Activated CD8-positive, alpha-beta memory T cell treated with anti-CD3 and anti-CD28 coated beads for 36 hours (primary cell): ENCODE measurements around the gene ADM2. TPM values are rescaled to one million over a fixed set of nuclear protein-coding genes. Genes with fewer than 3 reads are reported as not detected.

ENCODE experiments used
- CTCF ChIA-PET: fragments of 350-600 bp; sonication (Branson Sonifier 250); formaldehyde crosslinking; loops from one replicate; lab custom pipeline; 2021; ENCODE audit warnings: antibody characterized with exemption; lab: Charles Lee
- POLR2A ChIA-PET: fragments of 350-600 bp; sonication (Branson Sonifier 250); formaldehyde crosslinking; loops from one replicate; lab custom pipeline; 2021; ENCODE audit warnings: antibody characterized with exemption; lab: Charles Lee
- total RNA-seq, 2 experiments: library from RNA; stranded (reverse); gene quantifications; one replicate each; pipeline ENCODE4 v1.2.3, GENCODE V29; 2021

Gene ADM2
- total RNA-seq, 2 experiments from 2014 or later: 5.2 to 7.0 TPM

DNA sequence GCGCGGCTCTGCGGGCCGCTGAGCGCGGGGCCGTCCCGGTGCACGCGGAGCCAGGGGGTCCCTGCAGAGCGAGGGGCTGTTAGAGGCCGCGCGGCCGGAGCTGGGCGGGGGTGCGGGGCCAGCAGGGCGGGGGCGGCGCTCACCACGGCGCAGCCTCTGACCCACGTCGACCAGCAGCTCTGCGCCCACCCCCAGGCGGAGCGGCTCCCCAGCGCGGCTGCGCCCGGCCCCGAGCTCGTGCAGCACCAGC, 44.4 kb downstream of the ADM2 start:
- ChIA-PET POLR2A (interaction anchor here (0.5 to 7.7 kb wide), 18 partner anchors 10 to 282 kb away, joined by 3 to 93 read pairs (median 5); partner anchors contain the start of genes KLHDC7B, LMF2, NCAPH2 and SYCE3), CTCF (interaction anchor here (0.6 to 3.0 kb wide), 30 partner anchors 9 to 275 kb away, joined by 3 to 47 read pairs (median 4); partner anchors contain the start of genes CHKB, HDAC10, KLHDC7B and LMF2)

DNA sequence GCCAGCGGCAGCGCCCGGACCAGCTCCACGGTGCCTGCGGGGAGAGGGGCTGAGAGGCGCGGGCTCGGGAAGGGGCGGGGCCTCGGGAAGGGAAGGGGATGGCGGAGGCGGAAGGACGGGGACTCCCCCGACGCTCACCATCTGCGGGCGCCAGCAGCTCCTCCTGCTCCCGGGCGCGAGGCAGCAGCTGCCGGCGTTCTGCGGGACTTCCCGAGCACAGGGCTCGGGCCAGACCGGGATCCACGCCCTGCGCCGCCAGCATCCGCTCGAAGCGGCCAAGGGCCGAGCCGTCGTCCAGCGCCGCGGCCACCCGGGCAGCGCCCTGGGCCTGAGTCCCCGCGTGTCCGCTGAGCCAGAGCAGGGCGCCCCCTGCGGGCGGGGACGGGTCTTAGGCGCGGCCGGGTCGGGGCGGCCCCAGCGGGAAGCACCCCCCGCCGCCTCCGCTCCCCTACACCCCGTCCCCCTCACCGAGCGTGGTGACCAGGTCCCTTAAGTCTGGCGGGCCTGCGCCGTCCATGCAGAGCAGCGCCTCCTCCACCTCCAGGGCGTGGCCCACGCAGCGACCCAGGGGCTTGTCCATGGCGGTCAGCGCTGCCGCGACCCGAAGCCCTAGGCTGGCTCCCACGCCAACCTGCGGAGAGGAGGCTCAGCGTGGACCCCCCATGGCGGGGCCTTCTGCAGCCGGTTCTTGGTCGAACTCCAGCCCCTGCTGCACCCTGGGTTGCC, 44.9 kb downstream of the ADM2 start:
- ChIA-PET POLR2A (interaction anchor here (0.5 to 7.7 kb wide), 16 partner anchors 11 to 282 kb away, joined by 3 to 93 read pairs (median 8); partner anchors contain the start of genes KLHDC7B, LMF2, NCAPH2 and SYCE3), CTCF (interaction anchor here (0.8 to 3.4 kb wide), 24 partner anchors 9 to 275 kb away, joined by 3 to 47 read pairs (median 5); partner anchors contain the start of genes CHKB, HDAC10, KLHDC7B and LMF2)

DNA sequence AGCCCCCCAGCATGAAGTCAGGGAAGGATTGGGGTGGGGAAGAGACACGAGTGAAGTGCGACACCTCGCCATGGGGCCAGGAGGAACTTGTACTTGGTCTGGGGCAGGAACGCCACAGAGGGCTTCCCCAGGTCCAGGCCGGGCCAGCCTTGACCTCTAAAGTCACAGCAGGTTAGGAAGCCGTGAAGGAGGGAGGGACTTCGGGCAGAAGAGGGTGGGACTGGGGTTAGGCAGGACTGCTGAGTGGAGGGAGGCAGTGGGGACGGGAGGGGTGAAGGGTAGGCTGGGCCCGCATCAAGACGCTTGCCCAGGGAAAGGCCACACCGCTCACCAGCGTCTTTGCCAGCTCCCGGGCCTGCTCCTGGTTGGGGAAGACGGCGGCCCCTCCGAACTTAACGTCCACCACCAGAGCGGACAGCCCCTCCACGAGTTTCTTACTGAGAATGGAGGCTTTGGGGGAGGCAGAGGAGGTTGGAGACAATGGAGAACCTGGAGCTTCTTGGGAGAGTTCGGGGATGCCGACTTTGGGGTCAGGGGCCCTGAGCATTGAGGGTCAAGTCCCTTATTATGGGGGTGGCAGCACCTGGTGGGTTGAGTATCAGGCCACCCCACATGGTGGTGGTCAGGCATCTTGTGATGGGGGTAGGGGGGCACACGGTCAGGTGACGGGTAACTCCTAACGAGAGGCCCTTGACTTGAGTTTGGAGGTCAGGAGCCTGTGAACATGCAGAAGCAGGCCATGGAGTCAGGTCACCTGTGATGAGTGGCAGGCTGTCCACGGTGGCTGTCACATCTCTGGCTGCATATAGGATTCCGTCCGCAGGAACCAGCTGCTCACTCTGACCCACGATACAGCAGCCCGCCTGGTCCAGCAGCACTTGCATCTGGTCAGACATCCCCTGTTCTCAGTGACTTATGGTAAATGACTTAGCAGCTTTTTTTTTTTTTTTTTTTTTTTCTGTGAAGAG, 45.8 kb downstream of the ADM2 start:
- CTCF ChIA-PET: interaction anchor here (0.6 to 3.4 kb wide), 8 partner anchors 12 to 603 kb away, joined by 3 to 22 read pairs (median 3); no protein-coding TSS in a partner anchor

GRCh38 chr22:50527921-50528681, 46.8 kb downstream of the ADM2 start:
- ChIA-PET CTCF (interaction anchor here (0.6 to 3.4 kb wide), 9 partner anchors 11 to 186 kb away, joined by 3 to 22 read pairs (median 4); partner anchors contain the start of genes LMF2, NCAPH2 and SYCE3), POLR2A (interaction anchor here (1.6 to 7.7 kb wide), 4 partner anchors 12 to 93 kb away, joined by 10 to 93 read pairs (median 40); partner anchors contain the start of genes LMF2 and NCAPH2)

More for the DNA sequence above, 45.8 kb downstream of the ADM2 start:
- POLR2A ChIA-PET: interaction anchor here (1.6 to 7.7 kb wide), 4 partner anchors 13 to 94 kb away, joined by 10 to 93 read pairs (median 40); partner anchors contain the start of genes LMF2 and NCAPH2

GRCh38 chr22:50528682-50529415, 47.5 kb downstream of the ADM2 start:
- CTCF ChIA-PET: interaction anchor here (1.3 to 3.4 kb wide), 5 partner anchors 10 to 92 kb away, joined by 4 to 22 read pairs (median 6); partner anchors contain the start of genes LMF2, NCAPH2 and SYCE3
- POLR2A ChIA-PET: interaction anchor here (1.5 to 7.7 kb wide), 4 partner anchors 11 to 92 kb away, joined by 3 to 93 read pairs (median 40); partner anchors contain the start of genes LMF2 and NCAPH2

DNA sequence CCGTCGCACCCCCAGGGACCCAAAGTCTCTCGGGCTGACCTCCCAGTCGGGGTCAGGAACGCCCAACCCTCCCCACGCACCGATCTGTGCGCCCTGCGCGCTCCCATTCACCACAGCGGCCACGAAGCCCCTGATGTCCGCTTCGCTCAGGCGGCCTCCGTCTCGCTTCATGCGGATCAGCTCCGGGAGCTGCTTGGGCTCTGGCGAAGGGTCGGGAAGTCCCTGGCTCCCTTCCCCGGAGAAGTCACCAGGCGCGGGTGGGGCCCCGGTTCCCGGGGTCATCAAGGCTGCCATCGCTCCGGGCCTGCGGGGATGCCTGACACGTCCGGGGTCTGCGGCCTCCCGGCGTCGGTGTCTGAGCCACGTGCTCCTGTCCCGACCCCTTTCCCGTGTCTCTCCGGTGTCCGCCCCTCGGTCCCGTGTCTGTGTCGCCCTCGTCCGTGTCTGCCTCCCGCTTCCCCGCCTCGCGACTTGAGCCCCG, 48.1 kb downstream of the ADM2 start:
- CTCF ChIA-PET: interaction anchor here (1.1 to 3.4 kb wide), 6 partner anchors 10 to 92 kb away, joined by 3 to 22 read pairs (median 4); partner anchors contain the start of genes LMF2, NCAPH2 and SYCE3
- POLR2A ChIA-PET: interaction anchor here (0.6 to 7.7 kb wide), 8 partner anchors 11 to 285 kb away, joined by 3 to 93 read pairs (median 3); partner anchors contain the start of genes CHKB, LMF2, NCAPH2 and SYCE3

GRCh38 chr22:50529897-50530579, 48.7 kb downstream of the ADM2 start, which contains the start of gene TYMP:
TSS of gene TYMP (minus strand) at chr22:50530012. CDS start at chr22:50529709, 303 bp downstream.
- ChIA-PET CTCF (interaction anchor here (1.1 to 3.4 kb wide), 3 partner anchors 9 to 91 kb away, joined by 3 to 22 read pairs (median 3); no protein-coding TSS in a partner anchor), POLR2A (interaction anchor here (0.6 to 7.7 kb wide), 9 partner anchors 10 to 286 kb away, joined by 3 to 93 read pairs (median 3); partner anchors contain the start of genes CHKB, LMF2, NCAPH2 and SYCE3)

GRCh38 chr22:50530580-50530876, 49.2 kb downstream of the ADM2 start:
- ChIA-PET POLR2A (interaction anchor here (1.4 to 7.7 kb wide), 4 partner anchors 10 to 51 kb away, joined by 3 to 93 read pairs (median 13); partner anchors contain the start of gene KLHDC7B), CTCF (interaction anchor here (0.6 kb wide), 1 partner anchor 9 kb away, joined by 6 read pairs; no protein-coding TSS in a partner anchor)

DNA sequence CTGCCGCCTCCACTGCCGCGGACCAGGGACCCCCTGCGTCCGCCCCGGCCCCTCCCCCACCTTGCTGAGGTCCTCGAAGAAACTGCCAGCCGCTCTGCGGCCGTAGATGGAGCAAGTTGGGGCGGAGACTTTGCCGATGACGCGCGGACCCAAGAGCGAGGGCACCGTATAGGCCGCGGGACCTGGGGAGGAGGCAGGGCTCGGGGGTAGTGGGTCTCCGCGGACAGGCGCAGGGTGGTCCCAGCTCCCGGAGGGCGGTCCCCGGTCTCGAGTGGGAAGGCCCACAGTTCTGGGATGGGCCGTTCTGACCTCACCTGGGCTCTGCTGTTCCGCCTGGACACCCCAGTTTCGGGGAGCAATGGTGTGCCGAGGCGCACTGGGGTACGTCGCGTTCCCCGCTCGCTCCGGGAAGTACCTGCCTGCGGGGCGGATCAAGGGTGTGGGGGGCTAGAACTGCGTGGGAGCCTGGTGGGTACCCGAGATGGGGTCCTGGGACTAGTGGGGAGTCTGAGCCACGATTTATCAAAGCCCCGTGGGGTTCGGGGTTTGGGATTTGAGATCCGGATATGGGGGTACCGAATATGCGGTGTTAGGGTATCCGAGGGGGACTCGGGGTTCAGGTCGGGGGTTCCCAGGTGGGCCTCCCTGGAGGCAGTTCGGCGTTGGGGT, 49.7 kb downstream of the ADM2 start:
- CTCF ChIA-PET: interaction anchor here (0.6 to 1.7 kb wide), 2 partner anchors 9 to 32 kb away, joined by 6 to 7 read pairs; partner anchors contain the start of gene SYCE3
- POLR2A ChIA-PET: interaction anchor here (1.1 to 7.7 kb wide), 5 partner anchors 9 to 51 kb away, joined by 3 to 93 read pairs (median 10); partner anchors contain the start of genes KLHDC7B, LMF2 and NCAPH2

GRCh38 chr22:50531546-50531961, 50.2 kb downstream of the ADM2 start:
- POLR2A ChIA-PET: interaction anchor here (1.1 to 7.7 kb wide), 5 partner anchors 9 to 50 kb away, joined by 3 to 93 read pairs (median 10); partner anchors contain the start of genes KLHDC7B, LMF2 and NCAPH2
- CTCF ChIA-PET: interaction anchor here (0.6 to 1.7 kb wide), 3 partner anchors 32 to 250 kb away, joined by 3 to 7 read pairs (median 7); partner anchors contain the start of gene SYCE3

GRCh38 chr22:50531962-50532674, 50.8 kb downstream of the ADM2 start:
- CTCF ChIA-PET: interaction anchor here (0.6 to 1.7 kb wide), 3 partner anchors 31 to 249 kb away, joined by 3 to 7 read pairs (median 7); partner anchors contain the start of gene SYCE3
- POLR2A ChIA-PET: interaction anchor here (0.6 to 7.7 kb wide), 6 partner anchors 8 to 50 kb away, joined by 3 to 93 read pairs (median 7); partner anchors contain the start of genes KLHDC7B, LMF2, NCAPH2 and SYCE3

GRCh38 chr22:50532824-50533796, 51.8 kb downstream of the ADM2 start:
- CTCF ChIA-PET: interaction anchor here (1.1 kb wide), 1 partner anchor 88 kb away, joined by 7 read pairs; no protein-coding TSS in a partner anchor
- POLR2A ChIA-PET: interaction anchor here (2.5 to 2.6 kb wide), 2 partner anchors 12 to 15 kb away, joined by 10 to 16 read pairs; partner anchors contain the start of gene KLHDC7B
